GM19240 (cell line): ENCODE measurements around the gene POLRMT.
"Not testable (repeated sequence)": the region's sequence is repeated elsewhere in the genome, so short reads cannot be mapped to it uniquely, and the experiment has no call there.

Source experiments
- DNase-seq: peaks from one replicate; pipeline ENCODE4 v3.0.0; 2011; ENCODE audit warnings: low spot score; ENCODE audit not compliant: insufficient read length

POLRMT gene

GRCh38 chr19:611481-611868 is 21.9 kb downstream of the POLRMT start:
- DNase-seq, result no peak

GRCh38 chr19:610801-611480 is 22.4 kb downstream of the POLRMT start:
- no peak for DNase-seq

- no peak for DNase-seq
These were observed 23.1 kb downstream of the POLRMT start for GRCh38 chr19:610071-610800.

- DNase-seq, result no peak
These were observed 24.4 kb downstream of the POLRMT start for GRCh38 chr19:609004-609346.

GRCh38 chr19:608155-609003 is 25.0 kb downstream of the POLRMT start:
- DNase-seq, result no peak

- DNase-seq, result no peak
These were observed 25.8 kb downstream of the POLRMT start for GRCh38 chr19:607301-608154.

GRCh38 chr19:605061-605971 is 28.0 kb downstream of the POLRMT start:
- not testable (repeated sequence) for DNase-seq

GRCh38 chr19:604355-604754 is 29.0 kb downstream of the POLRMT start:
- no peak for DNase-seq

GRCh38 chr19:603779-604178 is 29.6 kb downstream of the POLRMT start:
- not testable (repeated sequence) for DNase-seq

- not testable (repeated sequence) for DNase-seq
These were observed 30.1 kb downstream of the POLRMT start for GRCh38 chr19:603302-603639.

GRCh38 chr19:602391-603301 is 30.7 kb downstream of the POLRMT start:
- no peak for DNase-seq

GRCh38 chr19:601790-602189 is 31.5 kb downstream of the POLRMT start:
- no peak for DNase-seq

GRCh38 chr19:601310-601709 is 32.0 kb downstream of the POLRMT start:
- no peak for DNase-seq

- DNase-seq, result no peak
These were observed 35.7 kb downstream of the POLRMT start for GRCh38 chr19:597406-598315.

GRCh38 chr19:596263-596655 is 37.1 kb downstream of the POLRMT start:
- DNase-seq, result no peak

GRCh38 chr19:595326-596262 is 37.7 kb downstream of the POLRMT start:
- no peak for DNase-seq

- DNase-seq, result no peak
These were observed 39.0 kb downstream of the POLRMT start for GRCh38 chr19:594265-594870.
